ENCODE measurements around the gene SEZ6L2. TPM values are rescaled to one million over a fixed set of nuclear protein-coding genes. Genes with fewer than 3 reads are reported as not detected.

SEZ6L2 gene
- total RNA-seq (2021; ENCODE audit: unreplicated experiment) (70.7 TPM), Bru-seq, nascent RNA (percentile 49 among the genes with signal in this experiment), BruChase-seq, experiment 1, labeled RNA remaining after a 2-hour chase (percentile 52 among the genes with signal in this experiment), BruChase-seq, experiment 2, labeled RNA remaining after a 6-hour chase (percentile 64 among the genes with signal in this experiment)
- 123 TPM for polyA plus RNA-seq (2012; ENCODE audit: insufficient read length)
- long read RNA-seq, partial matches to known transcripts: 125 of 159 reads
- long read RNA-seq, other reads (novel, unspliced or antisense): 28 of 159 reads

- DNase-seq (ENCODE audit: low read depth, low spot score) (peak; percentile 76), ATAC-seq (peak; percentile 86)
- no peaks in the 10 kb centered on the region for H3K36me3 ChIP-seq (ENCODE audit: control insufficient read depth, insufficient read depth, low read length)
- in situ Hi-C loops (cut with HindIII; ENCODE audit: low pct_unique_long_range_greater_than_20kb, low sequenced_read_pairs) (no loop called here), intact Hi-C loops (cut with micrococcal nuclease; ENCODE audit: unreplicated experiment) (no loop called here)
- TF ChIP-seq SIN3A (IDR thresholded peaks at IDR 0.05; ENCODE audit: borderline replicate concordance, insufficient read depth, low read depth, low read length) (no peak), REST (IDR thresholded peaks at IDR 0.05; ENCODE audit: insufficient read depth in 1 of 2, low read depth in 2 of 2, low read length in 1 of 2) (peak; percentile 80 to 99), TCF7L2 (IDR thresholded peaks at IDR 0.05; ENCODE audit: low read depth, low read length) (no peak)
- H3K4me3 ChIP-seq (ENCODE audit: low read depth in 2 of 2, low read length in 2 of 2): peak within 1 kb of the TSS; percentile 48 to 71
- peak within 1 kb of the TSS; percentile 71 for H3K27ac ChIP-seq (ENCODE audit: low read length)
- POLR2A ChIA-PET: interaction anchor here (0.6 to 1.0 kb wide), 7 partner anchors 11 to 332 kb away, joined by 3 to 10 read pairs (median 4); no protein-coding TSS in a partner anchor
- H3K4me1 ChIP-seq (ENCODE audit: control insufficient read depth, insufficient read depth, low read length): peaks cover 5% of the 10 kb centered on the region; the same call in 1 of the 2 replicates
- no TSS peak for BruUV-seq (replicated peaks)
- no peaks in the 10 kb centered on the region for H3K27me3 ChIP-seq (ENCODE audit: control insufficient read depth, insufficient read depth, low read length)
- no peaks in the 10 kb centered on the region for H3K9me3 ChIP-seq (ENCODE audit: control insufficient read depth, insufficient read depth, low read depth, low read length)
- CTCF ChIA-PET: interaction anchor here (0.6 to 1.7 kb wide), 5 partner anchors 11 to 132 kb away, joined by 4 to 11 read pairs (median 10); partner anchors contain the start of gene MVP
These were observed at the start of gene SEZ6L2 for GRCh38 chr16:29899516-29900101. Gene SEZ6L2 (minus strand): TSS chr16:29899550. CDS start chr16:29899019, 531 bp downstream.

DNA sequence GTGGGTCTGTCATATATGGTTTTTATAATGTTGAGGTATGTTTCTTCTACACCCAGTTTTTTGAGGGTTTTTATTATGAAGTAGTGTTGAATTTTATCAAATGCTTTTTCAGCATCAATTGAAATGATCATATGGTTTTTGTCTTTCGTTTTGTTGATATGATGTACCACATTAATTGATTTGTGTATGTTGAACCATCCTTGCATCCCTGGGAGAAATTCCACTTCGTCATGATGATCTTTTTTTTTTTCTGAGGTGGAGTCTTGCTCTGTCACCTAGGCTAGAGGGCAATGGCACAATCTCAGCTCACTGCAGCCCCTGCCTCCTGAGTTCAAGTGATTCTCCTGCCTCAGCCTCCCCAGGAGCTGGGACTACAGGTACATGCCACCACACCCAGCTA, 48.5 kb upstream of the SEZ6L2 start:
- no peaks in the 10 kb centered on the region for H3K36me3 ChIP-seq (ENCODE audit: control insufficient read depth, insufficient read depth, low read length)
- POLR2A ChIA-PET: no interaction called here
- in situ Hi-C loops (cut with HindIII; ENCODE audit: low pct_unique_long_range_greater_than_20kb, low sequenced_read_pairs) (no loop called here), intact Hi-C loops (cut with micrococcal nuclease; ENCODE audit: unreplicated experiment) (no loop called here)
- no peak overlapping the region for H3K27ac ChIP-seq (ENCODE audit: low read length)
- no peak overlapping the region for H3K4me3 ChIP-seq (ENCODE audit: low read depth in 2 of 2, low read length in 2 of 2)
- no TSS peak for BruUV-seq (replicated peaks)
- H3K4me1 ChIP-seq (ENCODE audit: control insufficient read depth, insufficient read depth, low read length): peaks cover 13% of the 10 kb centered on the region
- H3K9me3 ChIP-seq (ENCODE audit: control insufficient read depth, insufficient read depth, low read depth, low read length): peaks cover 4% of the 10 kb centered on the region; the same call in 1 of the 2 replicates
- TF ChIP-seq TCF7L2 (IDR thresholded peaks at IDR 0.05; ENCODE audit: low read depth, low read length) (no peak), REST (IDR thresholded peaks at IDR 0.05; ENCODE audit: insufficient read depth in 1 of 2, low read depth in 2 of 2, low read length in 1 of 2) (no peak), POLR2AphosphoS5 (IDR thresholded peaks at IDR 0.05; ENCODE audit: low read depth, low read length) (no peak), SIN3A (IDR thresholded peaks at IDR 0.05; ENCODE audit: borderline replicate concordance, insufficient read depth, low read depth, low read length) (no peak)
- TF ChIP-seq, protein P1, sequence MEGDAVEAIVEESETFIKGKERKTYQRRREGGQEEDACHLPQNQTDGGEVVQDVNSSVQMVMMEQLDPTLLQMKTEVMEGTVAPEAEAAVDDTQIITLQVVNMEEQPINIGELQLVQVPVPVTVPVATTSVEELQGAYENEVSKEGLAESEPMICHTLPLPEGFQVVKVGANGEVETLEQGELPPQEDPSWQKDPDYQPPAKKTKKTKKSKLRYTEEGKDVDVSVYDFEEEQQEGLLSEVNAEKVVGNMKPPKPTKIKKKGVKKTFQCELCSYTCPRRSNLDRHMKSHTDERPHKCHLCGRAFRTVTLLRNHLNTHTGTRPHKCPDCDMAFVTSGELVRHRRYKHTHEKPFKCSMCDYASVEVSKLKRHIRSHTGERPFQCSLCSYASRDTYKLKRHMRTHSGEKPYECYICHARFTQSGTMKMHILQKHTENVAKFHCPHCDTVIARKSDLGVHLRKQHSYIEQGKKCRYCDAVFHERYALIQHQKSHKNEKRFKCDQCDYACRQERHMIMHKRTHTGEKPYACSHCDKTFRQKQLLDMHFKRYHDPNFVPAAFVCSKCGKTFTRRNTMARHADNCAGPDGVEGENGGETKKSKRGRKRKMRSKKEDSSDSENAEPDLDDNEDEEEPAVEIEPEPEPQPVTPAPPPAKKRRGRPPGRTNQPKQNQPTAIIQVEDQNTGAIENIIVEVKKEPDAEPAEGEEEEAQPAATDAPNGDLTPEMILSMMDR (IDR thresholded peaks at IDR 0.05): no peak
- CTCF ChIA-PET: no interaction called here
- no peak for DNase-seq (ENCODE audit: low read depth, low spot score)
- ATAC-seq: no peak
- no peaks in the 10 kb centered on the region for H3K27me3 ChIP-seq (ENCODE audit: control insufficient read depth, insufficient read depth, low read length)
